A549 (cell line): ENCODE results near the gene MEGF6.

ENCODE experiments used
- CTCF ChIP-seq: fragments of >200 bp; sonication (Bioruptor Twin); formaldehyde crosslinking; IDR thresholded peaks from 3 replicates; pipeline ENCODE4 v1.5.1; 2016
- MYC ChIP-seq: IDR thresholded peaks from 2 replicates; pipeline ENCODE4 v1.6.1; 2012; ENCODE audit warnings: mild to moderate bottlenecking, inconsistent platforms, low read length, improper control_type of control experiment, borderline replicate concordance
- POLR2A ChIP-seq: IDR thresholded peaks from 2 replicates; pipeline ENCODE4 v1.6.1; 2012; ENCODE audit warnings: mild to moderate bottlenecking, low read length
- POLR2AphosphoS2 ChIP-seq: conservative IDR thresholded peaks from 2 replicates; pipeline ENCODE4 v1.6.1; 2012; ENCODE audit warnings: low read length, improper control_type of control experiment, inconsistent platforms
- TF ChIP-seq, protein P1 (sequence below): fragments of 450-650 bp; IDR thresholded peaks from 2 replicates; pipeline ENCODE4 v1.6.1; 2014; ENCODE audit warnings: antibody characterized with exemption

DNA sequence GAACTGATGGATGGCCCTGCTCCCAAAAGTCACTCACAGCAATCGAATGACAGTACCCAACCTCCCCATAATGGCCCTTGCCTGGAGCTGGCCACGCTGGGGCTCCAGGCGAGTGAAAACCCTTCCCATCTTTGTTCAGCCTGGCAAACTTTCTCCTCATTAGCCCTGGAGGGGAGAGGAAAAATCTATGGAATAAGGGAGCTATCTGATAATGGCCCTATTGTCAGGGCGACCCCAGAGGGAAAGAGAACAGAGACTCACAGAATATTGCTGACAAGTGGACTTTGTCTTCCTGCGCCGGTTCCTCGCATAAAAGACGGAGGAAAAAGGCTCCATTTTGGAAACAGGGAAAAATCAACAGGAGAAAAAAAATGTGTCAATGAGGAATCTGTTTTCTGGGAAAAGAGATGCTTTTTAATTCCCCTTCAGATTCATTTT is 169.9 kb downstream of the MEGF6 start:
- TF ChIP-seq CTCF (no peak), MYC (no peak), POLR2A (no peak), POLR2AphosphoS2 (no peak)
- TF ChIP-seq, protein P1, sequence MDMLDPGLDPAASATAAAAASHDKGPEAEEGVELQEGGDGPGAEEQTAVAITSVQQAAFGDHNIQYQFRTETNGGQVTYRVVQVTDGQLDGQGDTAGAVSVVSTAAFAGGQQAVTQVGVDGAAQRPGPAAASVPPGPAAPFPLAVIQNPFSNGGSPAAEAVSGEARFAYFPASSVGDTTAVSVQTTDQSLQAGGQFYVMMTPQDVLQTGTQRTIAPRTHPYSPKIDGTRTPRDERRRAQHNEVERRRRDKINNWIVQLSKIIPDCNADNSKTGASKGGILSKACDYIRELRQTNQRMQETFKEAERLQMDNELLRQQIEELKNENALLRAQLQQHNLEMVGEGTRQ, result no peak
